IMR-90 (cell line): ENCODE data around the gene ROR2. TPM values are rescaled to one million over a fixed set of nuclear protein-coding genes. Genes with fewer than 3 reads are reported as not detected.

ENCODE experiments used
- ATAC-seq: fragments of 200-7000 bp; cut with Tn5 transposase; 2 replicates; pipeline ENCODE4 v1.9.1; 2020; ENCODE audit warnings: low read depth, mild to moderate bottlenecking, moderate library complexity
- BruUV-seq: library from RNA; stranded (reverse); fragments of 400-500 nt; replicated peaks from 2 replicates; lab custom pipeline; 2021; lab: Mats Ljungman, UMichigan
- CTCF ChIA-PET: fragments of 300-600 bp; formaldehyde crosslinking; extraction: SDS; loops from one replicate; lab custom pipeline; 2021; ENCODE audit warnings: antibody characterized with exemption; lab: Yijun Ruan, JAX
- POLR2A ChIA-PET: fragments of 300-600 bp; sonication (Branson Sonifier 250); formaldehyde crosslinking; loops from one replicate; lab custom pipeline; 2022; ENCODE audit warnings: antibody characterized with exemption; ENCODE audit not compliant: unreplicated experiment; lab: Charles Lee
- DNase-seq: peaks from one replicate; pipeline ENCODE4 v3.0.0; 2013
- H2AFZ ChIP-seq: replicated peaks from 2 replicates; pipeline ENCODE3; 2013; ENCODE audit warnings: low read length, mild to moderate bottlenecking; ENCODE audit not compliant: poor library complexity
- H2AK5ac ChIP-seq: 2 replicates; pipeline ENCODE4 v1.6.1; 2013; ENCODE audit warnings: low read depth, low read length, inconsistent platforms
- H2AK9ac ChIP-seq: replicated peaks from 2 replicates; pipeline ENCODE3; 2013; ENCODE audit warnings: mild to moderate bottlenecking, low read depth, low read length, moderate library complexity; ENCODE audit not compliant: poor library complexity
- H2BK120ac ChIP-seq: 2 replicates; pipeline ENCODE4 v1.6.1; 2013; ENCODE audit warnings: low read depth, low read length, inconsistent platforms
- H2BK15ac ChIP-seq: 3 replicates; pipeline ENCODE4 v1.6.1; 2013; ENCODE audit warnings: low read depth, low read length, inconsistent platforms
- H2BK20ac ChIP-seq: 2 replicates; pipeline ENCODE4 v1.6.1; 2013; ENCODE audit warnings: low read depth, mild to moderate bottlenecking, inconsistent platforms, low read length, moderate library complexity
- H2BK5ac ChIP-seq: 2 replicates; pipeline ENCODE4 v1.6.1; 2013; ENCODE audit warnings: mild to moderate bottlenecking, low read depth, low read length, inconsistent platforms; ENCODE audit not compliant: poor library complexity, severe bottlenecking
- H3K14ac ChIP-seq: replicated peaks from 2 replicates; pipeline ENCODE4 v1.6.1; 2013; ENCODE audit warnings: low read depth, low read length, inconsistent platforms
- H3K18ac ChIP-seq: 2 replicates; pipeline ENCODE4 v1.6.1; 2013; ENCODE audit warnings: low read depth, low read length, control low read depth
- H3K23ac ChIP-seq: 2 replicates; pipeline ENCODE4 v1.6.1; 2013; ENCODE audit warnings: low read depth, low read length, inconsistent platforms
- H3K27ac ChIP-seq: 2 replicates; pipeline ENCODE4 v1.5.1; 2013; ENCODE audit warnings: mild to moderate bottlenecking, control low read depth, low read length; ENCODE audit not compliant: insufficient read depth
- H3K27me3 ChIP-seq: 2 replicates; pipeline ENCODE4 v1.6.1; 2013; ENCODE audit warnings: low read length; ENCODE audit not compliant: control insufficient read depth, insufficient read depth
- H3K36me3 ChIP-seq: 2 replicates; pipeline ENCODE4 v1.6.1; 2013; ENCODE audit warnings: low read length, mixed read lengths; ENCODE audit not compliant: control insufficient read depth, insufficient read depth
- H3K4ac ChIP-seq: 2 replicates; pipeline ENCODE4 v1.6.1; 2013; ENCODE audit warnings: low read depth, low read length, inconsistent platforms
- H3K4me1 ChIP-seq: 2 replicates; pipeline ENCODE4 v1.6.1; 2013; ENCODE audit warnings: low read length, mixed read lengths; ENCODE audit not compliant: control insufficient read depth, insufficient read depth
- H3K4me2 ChIP-seq: 2 replicates; pipeline ENCODE4 v1.6.1; 2013; ENCODE audit warnings: low read depth, mild to moderate bottlenecking, control low read depth, low read length, moderate library complexity
- H3K4me3 ChIP-seq: 2 replicates; pipeline ENCODE4 v1.5.1; 2013; ENCODE audit warnings: low read depth, mild to moderate bottlenecking, control low read depth, low read length, moderate library complexity; ENCODE audit not compliant: insufficient read depth
- H3K56ac ChIP-seq: 2 replicates; pipeline ENCODE4 v1.6.1; 2013; ENCODE audit warnings: low read length, inconsistent platforms; ENCODE audit not compliant: insufficient read depth; ENCODE audit errors: extremely low read depth
- H3K79me1 ChIP-seq, 2 experiments: 2 replicates each; pipeline ENCODE4 v1.6.1; 2013; ENCODE audit warnings: low read length in 2 of 2, inconsistent platforms in 1 of 2, low read depth in 1 of 2
- H3K9ac ChIP-seq: 2 replicates; pipeline ENCODE4 v1.6.1; 2013; ENCODE audit warnings: low read depth, low read length, control low read depth
- H3K9me1 ChIP-seq: 2 replicates; pipeline ENCODE4 v1.6.1; 2013; ENCODE audit warnings: low read length, inconsistent platforms; ENCODE audit not compliant: insufficient read depth
- H3K9me3 ChIP-seq: 2 replicates; pipeline ENCODE4 v1.6.1; 2013; ENCODE audit warnings: low read length; ENCODE audit not compliant: control insufficient read depth, insufficient read depth
- H4K20me1 ChIP-seq: 2 replicates; pipeline ENCODE4 v1.6.1; 2013; ENCODE audit warnings: low read length, inconsistent platforms; ENCODE audit not compliant: insufficient read depth
- H4K5ac ChIP-seq: 2 replicates; pipeline ENCODE4 v1.6.1; 2013; ENCODE audit warnings: mild to moderate bottlenecking, low read depth, low read length, control low read depth
- H4K8ac ChIP-seq, 2 experiments: 2 replicates each; pipeline ENCODE4 v1.6.1; 2013; ENCODE audit warnings: low read depth in 2 of 2, low read length in 2 of 2, control low read depth in 1 of 2, inconsistent platforms in 1 of 2
- H4K91ac ChIP-seq: 2 replicates; pipeline ENCODE4 v1.6.1; 2013; ENCODE audit warnings: low read depth, low read length, inconsistent platforms; ENCODE audit not compliant: insufficient read depth
- CHD1 ChIP-seq: IDR thresholded peaks from 2 replicates; pipeline ENCODE4 v1.6.1; 2012; ENCODE audit warnings: low read depth, low read length, improper control_type of control experiment
- MXI1 ChIP-seq: IDR thresholded peaks from 2 replicates; pipeline ENCODE4 v1.6.1; 2012; ENCODE audit warnings: low read depth, mild to moderate bottlenecking, low read length, moderate library complexity, borderline replicate concordance
- WGBS, 2 experiments: methylation state at CpG; one replicate each; pipeline versions ENCODE4 v1.1.5 to v1.1.7; 2013; ENCODE audit warnings: missing lambda C conversion rate in 2 of 2; ENCODE audit not compliant: insufficient read length in 1 of 2; ENCODE audit errors: extremely low coverage in 2 of 2; 5-methylcytosine and 5-hydroxymethylcytosine counted together
- dilution Hi-C: fragments of 300-500 bp; cut with HindIII; formaldehyde crosslinking; loops from one replicate; pipeline ENCODE4 v1.14.3; 2018; ENCODE audit warnings: low sequenced_read_pairs; ENCODE audit not compliant: unreplicated experiment
- in situ Hi-C: fragments of 300-500 bp; cut with MboI; formaldehyde crosslinking; loops from 3 replicates; pipeline ENCODE4 v1.14.3; 2019; ENCODE audit warnings: low sequenced_read_pairs, inconsistent platforms, mixed read lengths
- intact Hi-C: fragments of 100-400 bp; cut with micrococcal nuclease; formaldehyde crosslinking; loops from 2 replicates; pipeline ENCODE4 v1.10.0; 2022
- polyA plus RNA-seq, 3 experiments: library from polyadenylated mRNA; depleted of rRNA; stranded (reverse); fragments of >200 nt; gene quantifications; 2 replicates each; pipeline ENCODE4 v1.2.3, GENCODE V29; 2012; ENCODE audit warnings: low replicate concordance in 1 of 3
- total RNA-seq: library from RNA; depleted of rRNA; stranded (reverse); fragments of >200 nt; gene quantifications from 2 replicates; pipeline ENCODE4 v1.2.3, GENCODE V29; 2012
- TF ChIP-seq, protein P1 (sequence below): fragments of 150-350 bp; IDR thresholded peaks from 2 replicates; pipeline ENCODE4 v1.6.1; 2016; ENCODE audit warnings: low read depth, mild to moderate bottlenecking, low read length, moderate library complexity, borderline replicate concordance

ROR2 gene
- total and polyA plus RNA-seq, 2 of the 4 experiments (the other 2 are of a cell fraction), result 2.3 to 4.8 TPM

DNA sequence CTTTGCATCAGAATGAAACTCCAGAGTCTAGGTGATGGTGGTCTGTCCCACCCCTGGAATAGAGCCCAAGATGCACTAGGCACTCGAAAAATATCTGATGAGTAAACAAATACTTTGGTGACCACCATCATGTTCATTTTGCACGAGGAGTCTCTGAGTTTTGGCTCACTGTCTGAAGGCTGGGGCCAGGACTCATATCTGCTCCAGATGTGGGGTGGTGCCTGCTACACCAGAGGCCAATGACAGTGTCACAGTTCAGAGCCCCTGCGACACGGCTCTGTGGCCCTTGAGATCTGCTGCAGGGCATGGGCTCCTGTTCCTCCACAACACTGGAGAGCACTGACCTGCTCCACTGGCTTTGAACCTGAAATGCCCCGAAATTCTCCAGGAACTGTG, 164.6 kb downstream of the ROR2 start:
- Histone ChIP-seq H2BK20ac (no peak overlapping the region), H4K91ac (no peak overlapping the region; the same call in 1 of the 2 replicates), H3K18ac (no peak overlapping the region), H2BK5ac (no peak overlapping the region), H3K4me1 (peaks cover 6% of the 10 kb centered on the region), H3K4me2 (no peak overlapping the region), H3K27ac (no peak overlapping the region), H3K9me1 (peaks cover under 1% of the 10 kb centered on the region), H4K5ac (no peak overlapping the region), H2BK120ac (no peak overlapping the region), H4K20me1 (peaks cover under 1% of the 10 kb centered on the region), H3K4me3 (no peak overlapping the region), H3K4ac (no peak overlapping the region; the same call in 1 of the 2 replicates), H3K9ac (no peak overlapping the region), H3K79me1 (peaks cover 0 to under 1% of the 10 kb centered on the region in 2 experiments; a peak in 1 of 4 replicates), H2AFZ (no peak overlapping the region), H3K9me3 (peaks cover 4% of the 10 kb centered on the region), H2BK15ac (no peak overlapping the region), H2AK9ac (no peak overlapping the region), H4K8ac (no peak overlapping the region), H3K23ac (no peak overlapping the region), H3K27me3 (no peaks in the 10 kb centered on the region; the same call in 1 of the 2 replicates), H3K56ac (no peak overlapping the region), H2AK5ac (no peak overlapping the region), H3K14ac (no peak overlapping the region), H3K36me3 (peaks cover 7% of the 10 kb centered on the region; the same call in 1 of the 2 replicates)
- POLR2A ChIA-PET, result no interaction called here
- no TSS peak for BruUV-seq
- ATAC-seq (no peak), DNase-seq (no peak)
- TF ChIP-seq MXI1 (no peak), CHD1 (no peak)
- TF ChIP-seq, protein P1, sequence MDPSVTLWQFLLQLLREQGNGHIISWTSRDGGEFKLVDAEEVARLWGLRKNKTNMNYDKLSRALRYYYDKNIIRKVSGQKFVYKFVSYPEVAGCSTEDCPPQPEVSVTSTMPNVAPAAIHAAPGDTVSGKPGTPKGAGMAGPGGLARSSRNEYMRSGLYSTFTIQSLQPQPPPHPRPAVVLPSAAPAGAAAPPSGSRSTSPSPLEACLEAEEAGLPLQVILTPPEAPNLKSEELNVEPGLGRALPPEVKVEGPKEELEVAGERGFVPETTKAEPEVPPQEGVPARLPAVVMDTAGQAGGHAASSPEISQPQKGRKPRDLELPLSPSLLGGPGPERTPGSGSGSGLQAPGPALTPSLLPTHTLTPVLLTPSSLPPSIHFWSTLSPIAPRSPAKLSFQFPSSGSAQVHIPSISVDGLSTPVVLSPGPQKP, result no peak
- CTCF ChIA-PET, result no interaction called here
- WGBS, 2 experiments, result 75% methylated on average over 5 of the region's 5 CpGs; no CpG with 5 or more reads in 1 of the 2 experiments
- in situ Hi-C loops (no loop called here), dilution Hi-C loops (no loop called here), intact Hi-C loops (no loop called here)
